PC-3 (cell line): Measurements from ENCODE around the gene MARF1.

ENCODE experiments used
- EZH2 ChIP-seq: fragments of 300-600 bp; sonication (generic); IDR thresholded peaks from one replicate; pipeline ENCODE4 v1.6.1; 2017; ENCODE audit warnings: antibody characterized with exemption, mild to moderate bottlenecking, low read length; ENCODE audit not compliant: unreplicated experiment
- EZH2phosphoT487 ChIP-seq: fragments of 300-600 bp; sonication (generic); IDR thresholded peaks from 2 replicates; pipeline ENCODE4 v1.6.1; 2018; ENCODE audit warnings: mild to moderate bottlenecking, antibody characterized with exemption, low read length, borderline replicate concordance
- TF ChIP-seq, protein P1 (sequence below): fragments of 300-600 bp; sonication (generic); conservative IDR thresholded peaks from 2 replicates; pipeline ENCODE4 v1.5.1; 2017; ENCODE audit warnings: antibody characterized with exemption, low read depth, mild to moderate bottlenecking, low read length

DNA sequence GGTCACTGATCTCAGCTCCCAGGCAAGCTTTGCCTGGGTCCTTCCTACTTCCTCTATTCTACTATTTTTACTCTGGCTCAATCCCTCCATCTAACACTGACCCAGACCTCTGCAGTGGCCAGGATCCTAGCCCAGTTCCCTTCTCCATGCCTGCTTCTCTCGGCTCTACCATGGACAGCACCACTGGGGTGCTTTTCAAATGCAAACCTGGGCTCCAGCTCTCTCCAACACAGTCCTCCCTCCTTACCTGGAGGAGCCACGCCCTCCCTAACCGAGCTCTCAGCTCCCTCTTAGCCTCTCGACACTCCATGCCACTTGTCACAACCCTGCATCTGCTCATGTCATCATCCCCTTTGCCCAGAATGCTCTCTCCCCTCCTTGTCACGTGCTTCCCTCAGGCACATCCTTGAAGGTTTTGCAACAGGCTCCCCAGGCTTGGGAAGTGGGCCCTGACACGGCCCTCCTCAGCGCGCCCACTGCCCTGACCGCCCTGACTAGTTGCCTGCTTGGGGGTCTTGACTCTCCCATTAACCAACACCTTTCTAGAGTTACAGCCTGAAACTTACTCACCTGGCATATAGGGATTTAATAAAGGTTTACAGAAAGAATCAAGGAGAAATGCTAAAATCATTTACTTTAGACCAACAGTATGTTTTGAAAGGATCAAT lies 41.6 kb downstream of the MARF1 start:
- TF ChIP-seq EZH2phosphoT487: no peak
- TF ChIP-seq EZH2: no peak
- TF ChIP-seq, protein P1, sequence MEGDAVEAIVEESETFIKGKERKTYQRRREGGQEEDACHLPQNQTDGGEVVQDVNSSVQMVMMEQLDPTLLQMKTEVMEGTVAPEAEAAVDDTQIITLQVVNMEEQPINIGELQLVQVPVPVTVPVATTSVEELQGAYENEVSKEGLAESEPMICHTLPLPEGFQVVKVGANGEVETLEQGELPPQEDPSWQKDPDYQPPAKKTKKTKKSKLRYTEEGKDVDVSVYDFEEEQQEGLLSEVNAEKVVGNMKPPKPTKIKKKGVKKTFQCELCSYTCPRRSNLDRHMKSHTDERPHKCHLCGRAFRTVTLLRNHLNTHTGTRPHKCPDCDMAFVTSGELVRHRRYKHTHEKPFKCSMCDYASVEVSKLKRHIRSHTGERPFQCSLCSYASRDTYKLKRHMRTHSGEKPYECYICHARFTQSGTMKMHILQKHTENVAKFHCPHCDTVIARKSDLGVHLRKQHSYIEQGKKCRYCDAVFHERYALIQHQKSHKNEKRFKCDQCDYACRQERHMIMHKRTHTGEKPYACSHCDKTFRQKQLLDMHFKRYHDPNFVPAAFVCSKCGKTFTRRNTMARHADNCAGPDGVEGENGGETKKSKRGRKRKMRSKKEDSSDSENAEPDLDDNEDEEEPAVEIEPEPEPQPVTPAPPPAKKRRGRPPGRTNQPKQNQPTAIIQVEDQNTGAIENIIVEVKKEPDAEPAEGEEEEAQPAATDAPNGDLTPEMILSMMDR: no peak
